ENCODE measurements around the gene HMCES.
"Not testable (repeated sequence)": the region's sequence is repeated elsewhere in the genome, so short reads cannot be mapped to it uniquely, and the experiment has no call there.

HMCES gene

DNA sequence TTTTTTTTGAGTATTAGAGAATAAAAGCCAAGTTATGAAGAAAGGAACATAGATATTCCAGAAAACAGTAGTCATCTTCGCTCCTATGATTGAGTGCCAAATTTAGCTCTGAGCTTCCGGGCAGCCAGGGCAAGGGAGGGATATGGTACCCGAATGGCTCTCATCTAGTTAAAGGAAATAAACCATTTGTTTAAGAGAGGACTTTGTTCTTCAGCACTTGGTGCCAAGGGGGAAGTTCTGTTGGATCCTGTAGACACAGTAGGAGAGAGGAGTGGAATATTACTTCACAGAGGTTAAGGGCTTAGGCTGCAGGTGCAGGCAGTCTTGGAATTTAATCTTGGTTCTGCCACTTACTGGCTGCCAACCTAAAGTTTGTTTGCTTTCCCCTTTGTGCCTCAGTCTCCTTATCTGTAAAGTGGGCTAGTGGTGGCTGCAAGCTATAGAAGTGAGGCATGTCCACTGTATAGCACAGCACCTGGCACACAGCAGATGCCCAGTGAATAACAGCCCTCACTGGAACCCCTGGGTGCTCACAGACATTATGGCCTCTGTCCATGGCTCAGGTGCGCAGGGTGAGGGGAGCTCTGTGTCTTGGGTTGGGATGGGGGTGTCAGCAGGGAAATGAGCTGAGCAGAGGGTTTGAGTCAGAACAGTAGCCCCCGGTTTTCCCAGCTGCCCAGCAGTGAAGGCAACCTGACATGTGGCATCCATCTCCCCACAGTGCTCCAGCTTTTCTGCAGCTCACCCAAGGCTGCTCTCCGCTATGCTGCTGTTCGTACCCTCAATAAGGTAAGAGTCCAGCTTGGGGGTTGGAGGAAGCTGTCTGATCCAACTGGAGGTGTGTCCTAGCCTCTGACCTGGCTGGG, 18.8 kb upstream of the HMCES start:
- no peak for DNase-seq

DNA sequence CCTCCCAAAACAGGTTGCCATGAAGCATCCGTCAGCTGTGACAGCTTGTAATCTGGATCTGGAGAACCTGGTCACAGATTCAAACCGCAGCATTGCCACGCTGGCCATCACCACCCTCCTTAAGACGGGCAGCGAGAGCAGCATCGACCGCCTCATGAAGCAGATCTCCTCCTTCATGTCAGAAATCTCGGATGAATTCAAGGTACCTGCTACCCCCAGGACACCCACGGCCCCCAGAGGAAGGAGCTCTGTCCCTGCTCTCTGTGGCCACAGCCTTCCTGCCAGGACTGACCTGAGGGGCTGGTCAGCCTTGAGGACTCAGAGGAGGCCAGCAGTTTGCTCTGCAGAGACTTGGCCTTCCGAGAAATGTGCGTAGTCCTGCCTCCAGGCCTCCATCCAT, 18.1 kb upstream of the HMCES start:
- no peak for DNase-seq

DNA sequence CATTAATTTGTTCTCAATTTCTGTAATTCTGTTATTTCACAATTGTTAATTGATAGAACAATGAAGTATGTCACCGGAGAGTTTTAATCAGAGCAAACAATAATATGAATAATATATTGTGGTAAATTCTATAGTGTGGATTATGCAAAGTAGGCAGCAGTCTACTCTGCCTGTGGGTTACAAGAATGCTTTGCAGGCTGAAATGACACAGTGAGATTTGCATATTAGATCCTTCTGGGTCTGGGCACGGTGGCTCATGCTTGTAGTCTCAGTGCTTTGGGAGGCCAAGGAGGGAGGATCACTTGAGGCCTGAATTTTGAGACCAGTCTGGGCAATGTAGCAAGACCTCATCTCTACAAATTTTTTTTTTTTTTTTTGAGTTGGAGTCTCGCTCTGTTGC, 16.8 kb upstream of the HMCES start:
- no peak for DNase-seq

DNA sequence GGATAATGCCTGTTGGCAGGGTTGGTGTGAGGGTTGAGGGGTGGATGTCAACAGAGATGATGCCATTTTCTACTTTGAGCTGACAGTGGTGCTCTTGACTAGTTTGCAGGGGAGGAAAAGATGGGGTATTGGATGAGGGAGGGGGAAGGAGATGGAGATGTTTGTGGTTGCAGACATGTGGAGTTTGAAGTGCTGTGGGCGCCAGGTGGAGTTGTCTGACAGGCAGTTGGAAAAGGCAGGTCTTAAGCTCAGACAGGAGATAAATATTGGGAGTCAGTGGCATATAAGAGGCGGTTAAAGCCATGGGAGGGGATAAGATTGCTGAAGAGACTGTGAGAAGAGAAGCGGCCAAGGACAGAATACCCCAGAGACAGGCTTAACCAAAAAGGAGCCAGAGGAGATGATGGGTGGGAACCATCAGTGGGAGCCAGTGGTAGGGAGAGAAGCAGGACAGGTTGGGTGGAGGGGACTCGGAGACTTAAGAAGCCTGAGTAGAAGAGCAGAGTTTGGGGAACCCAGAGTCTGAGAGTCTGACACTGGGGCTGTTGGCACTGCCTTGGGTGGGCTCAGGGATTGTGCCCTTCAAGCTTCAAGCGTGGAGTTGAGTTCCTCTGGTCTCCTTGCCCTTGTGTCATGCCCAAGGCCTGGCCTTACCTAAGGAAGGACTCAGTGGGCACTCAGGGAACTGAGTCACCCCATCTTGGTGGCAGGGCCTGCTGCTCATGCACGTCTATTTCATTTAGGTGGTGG, 15.3 kb upstream of the HMCES start:
- no peak for DNase-seq

DNA sequence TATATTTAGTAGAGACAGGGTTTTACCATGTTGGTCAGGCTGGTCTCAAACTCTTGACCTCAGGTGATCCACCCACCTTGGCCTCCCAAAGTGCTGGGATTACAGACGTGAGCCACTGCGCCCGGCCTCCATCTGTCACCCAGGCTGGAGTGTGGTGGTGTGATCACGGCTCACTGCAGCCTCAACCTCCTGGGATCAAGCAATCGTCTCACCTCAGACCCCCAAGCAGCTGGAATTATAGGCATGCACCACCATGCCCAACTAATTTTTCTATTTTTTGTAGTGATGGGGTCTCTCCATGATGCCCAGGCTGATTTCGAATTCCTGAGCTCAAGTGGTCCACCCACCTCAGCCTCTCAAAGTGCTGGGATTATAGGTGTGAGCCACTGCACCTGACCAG, 13.7 kb upstream of the HMCES start:
- not testable (repeated sequence) for DNase-seq

DNA sequence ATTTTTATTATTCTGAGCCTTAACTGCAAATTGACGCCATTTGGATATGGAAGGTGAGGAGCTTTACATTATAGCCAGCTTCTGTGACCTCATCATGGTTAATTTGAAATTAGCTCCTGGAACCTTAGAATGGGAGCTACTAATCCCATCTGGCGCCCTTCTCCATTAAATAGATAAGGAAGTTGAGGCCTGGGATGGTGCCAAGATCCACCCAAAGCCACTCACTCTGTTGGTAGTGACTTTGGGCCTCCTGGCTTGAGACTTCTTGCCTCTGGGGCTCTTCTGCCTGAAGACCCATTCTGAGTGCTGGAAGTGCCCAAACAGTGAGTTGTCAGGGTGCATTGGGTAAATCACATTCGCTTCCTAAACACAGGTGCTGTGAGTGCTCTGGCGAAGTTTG, 12.0 kb upstream of the HMCES start:
- no peak for DNase-seq

DNA sequence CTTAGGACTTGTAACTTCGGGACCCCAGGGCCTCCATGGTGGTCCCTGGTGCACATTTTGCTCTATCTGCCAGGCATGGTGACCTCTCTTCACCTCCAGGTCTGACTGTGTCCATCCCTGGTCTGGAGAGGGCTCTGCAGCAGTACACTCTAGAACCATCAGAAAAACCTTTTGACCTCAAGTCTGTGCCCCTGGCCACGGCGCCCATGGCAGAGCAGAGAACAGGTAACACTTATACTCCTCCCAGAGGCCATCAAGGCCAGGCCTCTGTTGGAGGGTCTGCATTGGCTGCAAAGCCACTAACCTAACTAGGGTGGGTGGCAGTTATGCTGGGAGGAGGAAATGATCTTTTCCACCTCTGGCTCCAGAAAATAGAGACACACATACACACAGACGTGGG, 10.3 kb upstream of the HMCES start:
- DNase-seq: no peak

DNA sequence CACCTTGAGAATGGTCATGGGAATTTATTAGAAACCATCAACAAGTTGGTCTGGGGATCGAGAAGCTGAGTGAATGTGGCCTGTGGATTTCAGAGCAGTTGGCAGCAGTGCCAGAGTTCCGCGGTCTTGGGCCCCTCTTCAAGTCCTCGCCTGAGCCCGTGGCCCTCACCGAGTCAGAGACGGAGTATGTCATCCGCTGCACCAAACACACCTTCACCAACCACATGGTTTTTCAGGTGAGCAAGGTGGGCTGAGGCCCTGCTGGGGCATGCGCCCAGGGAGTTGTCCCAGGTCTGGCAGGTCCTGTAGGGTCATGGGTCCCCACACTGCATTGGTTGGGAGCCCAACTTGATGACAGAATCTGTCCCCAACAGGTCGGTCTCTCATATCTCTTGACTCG, 7.0 kb upstream of the HMCES start:
- DNase-seq: no peak

DNA sequence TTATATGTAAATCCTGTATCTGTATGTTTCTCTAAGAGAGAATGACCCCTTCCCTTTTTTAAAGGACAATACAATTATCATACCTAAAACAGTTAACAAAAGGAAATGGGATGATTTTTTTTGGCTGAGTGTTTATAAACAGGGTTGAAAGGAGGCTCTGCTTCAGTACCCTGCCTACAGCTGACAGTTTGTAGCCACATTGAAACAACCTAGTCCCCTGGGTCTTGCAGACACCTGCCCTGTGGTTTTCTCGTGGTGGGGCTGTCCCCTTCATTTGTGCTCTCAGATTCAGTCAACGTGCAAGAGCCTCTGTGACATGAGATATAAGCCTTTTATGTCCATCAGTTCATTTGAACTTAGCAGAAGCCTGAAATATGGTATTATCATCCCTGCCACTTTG, 2.3 kb upstream of the HMCES start:
- DNase-seq: no peak

DNA sequence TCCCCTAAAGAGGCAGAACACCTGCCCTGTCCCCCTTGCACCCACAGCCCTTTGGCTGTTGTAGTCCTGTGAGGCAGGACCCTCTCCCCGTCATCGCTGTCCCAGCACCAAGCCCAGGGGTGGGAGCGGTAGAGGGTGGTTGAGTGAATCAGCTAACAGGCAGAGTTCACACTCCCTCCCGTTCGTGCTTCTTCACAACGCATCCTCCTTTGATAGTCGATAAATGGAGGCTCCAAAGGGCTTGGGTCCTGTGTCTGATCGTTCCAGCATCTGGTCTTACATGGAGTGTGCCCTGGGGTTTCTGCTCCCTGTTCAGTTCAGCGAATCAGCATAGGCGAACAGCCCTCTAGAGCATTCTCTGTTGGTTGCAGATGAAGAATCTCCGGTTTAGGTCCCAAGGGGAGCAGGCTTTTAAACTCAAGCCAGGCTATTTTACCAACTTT, 820 bp upstream of the HMCES start:
- DNase-seq: no peak

DNA sequence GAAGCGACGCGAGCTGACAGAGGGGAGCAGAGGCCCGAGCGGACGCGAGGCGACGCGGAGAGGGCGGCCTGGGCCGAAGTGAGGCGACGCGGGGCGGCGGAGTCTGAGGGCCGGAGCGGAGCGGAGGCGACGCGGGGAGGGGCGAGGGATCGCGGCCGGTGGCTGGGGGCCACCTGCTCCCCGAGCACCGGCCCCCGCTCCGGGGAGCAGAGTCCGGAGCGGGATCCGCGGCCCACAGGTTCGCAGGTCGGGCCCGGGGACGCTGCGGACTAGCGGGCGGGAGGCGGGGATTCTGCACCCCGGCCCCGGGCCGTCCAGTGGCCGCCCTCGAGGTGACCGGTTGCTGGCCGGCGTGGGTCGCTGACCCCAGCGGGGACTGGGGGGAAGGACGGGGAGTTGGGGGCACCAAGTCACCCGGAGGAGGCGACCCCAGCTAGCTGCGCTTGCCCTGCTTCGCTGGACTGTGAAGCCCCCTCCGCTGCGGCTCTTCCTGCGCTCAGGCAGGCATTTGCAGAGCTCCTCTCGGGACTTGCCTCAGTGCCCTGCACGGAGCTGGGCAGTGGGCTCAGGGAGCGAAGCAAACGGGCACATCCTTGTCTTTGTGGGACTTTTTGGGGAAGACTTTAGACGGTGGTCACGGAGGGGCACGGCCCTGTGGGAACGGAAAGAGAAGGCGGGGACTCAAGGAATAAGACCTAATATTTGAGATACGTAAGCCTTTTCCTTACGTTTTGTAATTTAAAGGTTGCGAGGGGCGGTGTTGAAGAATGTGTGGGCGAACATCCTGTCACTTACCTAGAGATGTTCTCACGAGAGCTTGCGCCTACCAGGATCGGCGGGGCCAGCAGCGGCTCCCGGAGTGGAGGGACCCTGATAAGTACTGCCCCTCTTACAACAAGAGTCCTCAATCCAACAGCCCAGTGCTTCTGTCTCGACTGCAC, 566 bp downstream of the HMCES start:
- no peak for DNase-seq

DNA sequence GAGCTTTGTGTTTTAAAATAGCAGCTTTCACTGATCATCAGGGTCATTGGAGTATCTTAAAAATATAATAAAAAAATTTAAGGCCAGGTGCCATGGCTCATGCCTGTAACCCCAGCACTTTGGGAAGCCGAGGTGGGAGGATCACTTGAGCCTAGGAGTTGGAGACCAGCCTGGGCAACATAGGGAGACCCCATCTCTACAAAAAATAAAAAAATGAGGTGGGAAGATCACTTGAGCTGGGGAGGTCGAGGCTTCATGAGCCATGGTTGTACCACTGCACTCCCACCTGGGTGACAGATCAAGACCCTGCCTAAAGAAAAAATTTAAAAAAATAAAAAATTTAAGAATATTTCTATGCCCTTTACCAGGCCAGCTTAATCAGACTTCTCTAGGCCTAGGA, 1.5 kb downstream of the HMCES start:
- no peak for DNase-seq

DNA sequence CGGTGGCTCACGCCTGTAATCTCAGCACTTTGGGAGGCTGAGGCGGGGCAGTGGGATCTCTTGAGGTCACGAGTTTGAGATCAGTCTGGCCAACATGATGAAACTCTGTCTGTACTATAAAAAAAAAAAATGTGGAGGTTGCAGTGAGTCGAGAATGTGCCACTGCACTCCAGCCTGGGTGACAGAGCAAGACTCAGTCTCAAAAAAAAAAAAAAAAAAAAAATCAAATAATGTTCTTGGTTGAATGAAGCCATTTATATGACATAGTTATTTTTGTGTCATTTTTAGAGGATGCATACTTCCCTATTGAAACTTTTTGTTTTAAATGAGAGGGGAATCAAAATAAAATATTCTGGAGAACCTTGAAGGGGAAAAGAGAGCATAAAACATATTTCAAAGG, 3.1 kb downstream of the HMCES start:
- DNase-seq: no peak

DNA sequence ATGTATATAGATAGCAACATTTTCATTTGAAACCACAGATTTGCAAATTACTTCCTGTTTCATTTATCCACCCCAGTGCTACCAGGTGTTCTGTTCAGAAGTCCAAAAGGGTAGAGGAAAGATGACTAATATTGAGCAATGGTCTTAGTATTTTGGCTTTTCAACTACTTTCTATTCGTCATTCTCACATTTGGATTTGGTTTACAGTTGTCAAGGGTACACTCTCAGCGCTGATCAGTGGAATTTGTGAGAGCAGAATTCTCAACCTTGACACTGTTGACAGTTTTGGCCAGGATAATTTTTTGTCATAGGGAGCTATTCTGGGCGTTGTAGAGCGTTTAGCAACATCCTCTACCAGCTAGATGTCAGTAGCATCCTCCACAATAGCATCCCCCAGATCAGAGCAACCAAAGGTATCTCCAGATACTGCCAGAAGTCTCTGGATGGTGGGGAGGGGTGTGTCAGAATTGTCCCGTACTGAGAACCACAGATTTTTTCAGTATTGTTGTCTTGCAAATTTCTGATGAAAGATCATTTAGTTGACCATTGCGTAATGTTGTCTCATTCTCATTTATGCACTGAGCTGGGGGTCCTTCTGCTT, 4.2 kb downstream of the HMCES start:
- DNase-seq: no peak

DNA sequence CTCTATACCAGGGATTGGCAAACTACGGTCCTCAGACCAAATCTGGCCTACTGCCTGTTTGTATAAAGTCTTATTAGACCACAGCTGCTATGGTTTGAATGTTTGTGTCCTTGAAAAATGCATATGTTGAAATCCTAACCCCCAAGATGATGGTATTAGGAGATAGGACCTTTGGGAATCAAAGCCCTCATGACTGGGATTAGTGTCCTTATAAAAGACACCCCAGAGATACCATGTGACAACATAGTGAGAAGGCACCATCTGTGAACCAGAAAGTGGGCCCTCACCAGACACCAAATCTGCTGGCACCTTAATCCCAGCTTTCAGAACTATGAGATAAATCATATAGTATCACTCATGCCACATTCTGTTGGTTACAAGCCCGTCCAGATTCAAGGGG, 7.4 kb downstream of the HMCES start:
- DNase-seq: no peak

DNA sequence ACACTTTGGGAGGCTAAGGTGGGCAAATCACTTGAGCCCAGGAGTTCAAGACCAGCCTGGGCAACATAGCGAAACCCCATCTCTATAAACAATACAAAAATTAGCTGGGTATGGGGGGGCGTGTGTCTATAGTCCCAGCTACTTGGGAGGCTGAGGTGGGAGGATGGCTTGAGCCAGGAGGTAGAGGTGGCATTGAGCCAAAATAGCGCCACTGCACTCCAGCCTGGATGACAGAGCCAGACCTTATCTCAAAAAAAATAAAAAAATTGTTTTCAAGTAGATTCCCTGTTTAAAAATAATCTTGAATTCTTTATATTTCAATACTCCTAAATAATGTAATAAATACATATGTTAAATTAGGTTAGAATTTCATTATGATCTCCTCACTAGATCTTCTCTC, 9.8 kb downstream of the HMCES start:
- DNase-seq: no peak

DNA sequence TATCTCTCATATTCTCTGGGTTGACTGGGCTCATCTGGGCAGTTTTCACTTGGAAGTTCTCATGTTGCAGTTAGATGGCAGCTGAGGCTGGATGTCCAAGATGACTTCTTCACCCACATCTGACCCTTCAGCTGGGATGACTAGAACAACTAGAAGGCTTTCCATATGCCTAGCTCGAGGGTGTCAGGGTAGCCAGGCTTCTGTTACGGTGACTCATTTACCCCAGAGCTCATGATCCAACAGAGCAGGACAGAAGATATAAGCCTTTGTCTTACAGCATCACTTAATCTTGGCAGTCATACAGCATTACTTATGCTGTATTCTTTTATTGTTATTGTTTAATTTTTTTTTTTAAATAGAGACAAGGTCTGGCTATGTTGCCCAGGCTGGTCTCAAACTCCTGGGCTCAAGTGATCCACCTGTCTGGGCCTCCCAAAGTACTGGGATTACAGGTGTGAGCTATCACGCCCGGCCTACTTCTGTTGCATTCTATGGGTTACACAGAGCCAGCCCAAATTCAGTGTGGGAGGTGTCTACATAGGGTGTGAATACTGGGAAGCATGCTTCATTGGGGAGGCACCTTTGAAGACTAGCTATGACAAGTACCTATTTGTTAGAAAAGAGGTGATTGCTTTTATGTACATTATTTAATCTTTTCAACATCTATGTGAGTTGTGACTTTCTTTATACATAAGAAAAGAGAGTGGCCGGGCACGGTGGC, 10.7 kb downstream of the HMCES start:
- no peak for DNase-seq

DNA sequence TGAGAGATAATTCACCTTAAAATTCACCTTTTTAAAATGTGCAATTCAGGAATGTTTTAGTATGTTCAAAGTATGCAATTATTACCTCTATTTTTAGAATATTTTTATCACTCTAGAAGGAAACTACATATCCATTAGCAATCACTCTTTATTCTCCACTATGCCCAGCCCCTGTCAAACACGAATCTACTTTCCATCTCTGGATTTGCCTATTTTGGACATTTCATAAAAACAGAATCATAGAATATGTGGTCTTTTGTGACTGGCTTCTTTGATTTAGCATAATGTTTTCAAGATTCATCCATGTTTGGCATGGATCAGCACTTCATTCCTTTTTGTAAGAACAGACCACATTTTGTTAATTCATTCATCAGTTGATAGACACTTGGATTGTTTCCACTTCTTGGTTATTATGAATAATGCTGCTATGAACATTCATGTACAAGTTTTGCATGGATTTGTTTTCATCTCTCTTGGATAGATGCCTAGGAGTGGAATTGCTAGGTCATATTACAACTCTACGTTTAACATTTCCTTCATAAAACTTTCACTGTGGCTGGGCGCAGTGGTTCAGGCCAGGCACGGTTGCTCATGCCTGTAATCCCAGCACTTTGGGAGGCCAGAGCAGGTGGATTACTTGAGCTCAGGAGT, 12.7 kb downstream of the HMCES start:
- DNase-seq: no peak

DNA sequence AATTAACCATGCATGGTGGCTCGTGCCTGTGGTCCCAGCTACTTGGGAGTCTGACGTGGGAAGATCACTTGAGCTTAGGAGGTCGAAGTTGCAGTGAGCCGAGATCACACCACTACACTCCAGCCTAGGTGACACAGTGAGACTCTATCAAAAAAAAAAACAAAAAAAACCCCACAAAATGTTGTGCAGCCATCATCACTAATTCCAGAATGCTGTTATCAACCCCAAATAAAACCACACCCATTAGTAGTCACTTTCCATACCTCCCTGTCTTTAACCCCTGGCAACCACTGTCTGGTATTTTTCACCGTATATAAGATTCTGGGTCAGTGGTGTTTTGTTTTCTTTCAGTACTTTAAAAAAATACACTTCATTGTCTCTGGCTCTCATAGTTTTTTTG, 16.6 kb downstream of the HMCES start:
- DNase-seq: no peak

DNA sequence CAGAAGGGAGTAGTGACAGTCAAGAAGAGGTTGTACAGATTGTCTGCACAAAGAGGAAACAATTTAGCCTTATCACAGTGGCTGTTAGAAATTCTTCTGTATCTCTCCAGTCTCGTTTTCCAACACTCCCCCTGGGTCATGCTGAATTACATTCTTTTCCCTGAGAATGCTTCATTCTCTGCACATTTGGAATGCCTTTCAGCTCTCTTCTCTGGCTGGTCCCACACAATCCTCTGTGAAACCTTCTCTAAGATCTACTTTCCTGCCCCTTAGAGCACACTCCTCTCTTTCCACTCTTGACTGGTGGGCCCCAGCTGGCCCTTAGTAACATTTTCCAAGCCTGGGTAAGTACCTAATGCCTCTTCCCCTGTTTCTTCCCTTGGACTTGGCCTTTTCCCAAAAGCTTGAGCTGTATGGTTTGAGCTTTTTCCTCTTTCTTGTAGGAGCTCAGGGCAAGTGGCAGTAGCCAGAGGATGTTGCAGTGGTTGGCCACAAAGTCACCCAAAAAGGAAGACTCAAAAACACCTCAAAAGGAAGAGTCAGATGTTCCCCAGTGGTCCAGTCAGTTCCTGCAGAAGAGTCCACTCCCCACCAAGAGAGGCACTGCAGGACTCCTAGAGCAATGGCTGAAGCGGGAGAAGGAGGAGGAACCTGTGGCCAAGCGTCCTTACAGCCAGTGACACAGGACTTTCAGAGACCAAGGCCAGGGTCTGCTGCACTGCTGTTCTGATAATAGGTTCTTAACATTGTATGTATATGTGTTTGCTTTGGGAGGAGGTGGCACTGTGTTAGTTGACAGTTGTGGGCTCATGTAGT, 25.7 kb downstream of the HMCES start:
- DNase-seq: no peak

DNA sequence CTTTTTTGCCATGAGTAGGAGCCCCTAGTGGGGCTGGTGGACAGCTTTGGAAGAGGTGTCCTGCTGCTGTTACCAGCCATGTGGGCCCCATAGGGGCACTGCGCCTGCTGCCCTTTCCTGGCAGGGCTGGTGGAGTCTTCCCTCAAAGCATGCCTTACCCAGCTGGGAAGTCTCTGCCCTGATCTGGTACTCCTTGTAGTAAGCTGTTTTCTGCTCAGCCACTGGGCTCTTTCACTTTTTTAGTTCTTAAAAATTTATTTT, 26.2 kb downstream of the HMCES start:
- no peak for DNase-seq
